ENCODE results near the gene TEX52.
A peak's percentile ranks its signal among the peaks of the same experiment; 100 is the strongest.

The TEX52 gene

DNA sequence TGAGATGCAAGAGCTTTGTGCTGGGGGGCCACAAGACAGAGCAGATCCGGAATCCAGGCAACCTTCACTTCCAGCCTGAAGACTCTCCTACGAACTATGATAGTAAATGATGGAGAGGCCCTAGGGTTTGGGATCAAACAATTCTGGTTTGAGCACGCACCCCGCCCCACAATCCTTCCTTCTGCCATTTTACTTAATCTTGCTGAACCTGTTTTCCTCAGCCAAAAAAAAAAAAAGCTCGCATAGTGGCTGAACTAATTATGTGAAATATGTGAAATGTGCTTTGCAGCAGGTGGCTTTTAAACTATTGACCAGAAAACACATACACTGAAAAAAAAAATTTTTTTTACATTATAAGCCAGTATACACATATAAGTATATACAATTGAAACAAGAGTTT is 45.0 kb downstream of the TEX52 start:
- TF ChIP-seq, protein P1, sequence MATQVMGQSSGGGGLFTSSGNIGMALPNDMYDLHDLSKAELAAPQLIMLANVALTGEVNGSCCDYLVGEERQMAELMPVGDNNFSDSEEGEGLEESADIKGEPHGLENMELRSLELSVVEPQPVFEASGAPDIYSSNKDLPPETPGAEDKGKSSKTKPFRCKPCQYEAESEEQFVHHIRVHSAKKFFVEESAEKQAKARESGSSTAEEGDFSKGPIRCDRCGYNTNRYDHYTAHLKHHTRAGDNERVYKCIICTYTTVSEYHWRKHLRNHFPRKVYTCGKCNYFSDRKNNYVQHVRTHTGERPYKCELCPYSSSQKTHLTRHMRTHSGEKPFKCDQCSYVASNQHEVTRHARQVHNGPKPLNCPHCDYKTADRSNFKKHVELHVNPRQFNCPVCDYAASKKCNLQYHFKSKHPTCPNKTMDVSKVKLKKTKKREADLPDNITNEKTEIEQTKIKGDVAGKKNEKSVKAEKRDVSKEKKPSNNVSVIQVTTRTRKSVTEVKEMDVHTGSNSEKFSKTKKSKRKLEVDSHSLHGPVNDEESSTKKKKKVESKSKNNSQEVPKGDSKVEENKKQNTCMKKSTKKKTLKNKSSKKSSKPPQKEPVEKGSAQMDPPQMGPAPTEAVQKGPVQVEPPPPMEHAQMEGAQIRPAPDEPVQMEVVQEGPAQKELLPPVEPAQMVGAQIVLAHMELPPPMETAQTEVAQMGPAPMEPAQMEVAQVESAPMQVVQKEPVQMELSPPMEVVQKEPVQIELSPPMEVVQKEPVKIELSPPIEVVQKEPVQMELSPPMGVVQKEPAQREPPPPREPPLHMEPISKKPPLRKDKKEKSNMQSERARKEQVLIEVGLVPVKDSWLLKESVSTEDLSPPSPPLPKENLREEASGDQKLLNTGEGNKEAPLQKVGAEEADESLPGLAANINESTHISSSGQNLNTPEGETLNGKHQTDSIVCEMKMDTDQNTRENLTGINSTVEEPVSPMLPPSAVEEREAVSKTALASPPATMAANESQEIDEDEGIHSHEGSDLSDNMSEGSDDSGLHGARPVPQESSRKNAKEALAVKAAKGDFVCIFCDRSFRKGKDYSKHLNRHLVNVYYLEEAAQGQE (IDR thresholded peaks at IDR 0.05; ENCODE audit: low read depth): no peak
- TF ChIP-seq NFIC (IDR thresholded peaks at IDR 0.05): no peak
- no peak for TF ChIP-seq ZBTB7A (IDR thresholded peaks at IDR 0.05; ENCODE audit: low read depth)
- no peak for TF ChIP-seq TEAD4 (IDR thresholded peaks at IDR 0.05)
- no peak for TF ChIP-seq CEBPB (IDR thresholded peaks at IDR 0.05)
- no peak for TF ChIP-seq CREB1 (IDR thresholded peaks at IDR 0.05; ENCODE audit: low read depth)
- TF ChIP-seq, protein P2, sequence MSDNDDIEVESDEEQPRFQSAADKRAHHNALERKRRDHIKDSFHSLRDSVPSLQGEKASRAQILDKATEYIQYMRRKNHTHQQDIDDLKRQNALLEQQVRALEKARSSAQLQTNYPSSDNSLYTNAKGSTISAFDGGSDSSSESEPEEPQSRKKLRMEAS (IDR thresholded peaks at IDR 0.05): no peak

DNA sequence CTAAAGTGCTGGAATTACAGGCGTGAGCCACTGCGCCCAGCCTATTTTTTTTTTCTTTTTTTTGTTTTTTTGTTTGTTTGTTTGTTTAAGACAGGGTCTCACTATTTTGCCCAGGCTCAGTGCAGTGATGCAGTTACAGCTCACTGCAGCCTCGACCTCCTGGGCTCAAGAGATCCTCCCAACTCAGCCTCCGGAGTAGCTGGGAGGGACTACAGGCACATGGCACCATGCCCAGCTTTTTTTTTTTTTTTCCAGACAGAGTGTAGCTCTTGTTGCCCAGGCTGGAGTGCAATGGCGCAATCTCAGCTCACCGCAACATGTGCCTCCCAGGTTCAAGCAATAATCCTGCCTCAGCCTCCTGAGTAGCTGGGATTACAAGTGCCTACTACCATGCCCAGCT is 50.1 kb downstream of the TEX52 start:
- TF ChIP-seq NFIC (IDR thresholded peaks at IDR 0.05) (0 out of 2 replicates have a peak, but pooled peaks have one; percentile 13), ZBTB7A (IDR thresholded peaks at IDR 0.05; ENCODE audit: low read depth) (no peak), EP300 (IDR thresholded peaks at IDR 0.05; ENCODE audit: borderline replicate concordance) (no peak), CEBPB (IDR thresholded peaks at IDR 0.05) (no peak), TAF1 (IDR thresholded peaks at IDR 0.05; ENCODE audit: low read depth) (no peak)
- TF ChIP-seq, protein P2 (IDR thresholded peaks at IDR 0.05): no peak

DNA sequence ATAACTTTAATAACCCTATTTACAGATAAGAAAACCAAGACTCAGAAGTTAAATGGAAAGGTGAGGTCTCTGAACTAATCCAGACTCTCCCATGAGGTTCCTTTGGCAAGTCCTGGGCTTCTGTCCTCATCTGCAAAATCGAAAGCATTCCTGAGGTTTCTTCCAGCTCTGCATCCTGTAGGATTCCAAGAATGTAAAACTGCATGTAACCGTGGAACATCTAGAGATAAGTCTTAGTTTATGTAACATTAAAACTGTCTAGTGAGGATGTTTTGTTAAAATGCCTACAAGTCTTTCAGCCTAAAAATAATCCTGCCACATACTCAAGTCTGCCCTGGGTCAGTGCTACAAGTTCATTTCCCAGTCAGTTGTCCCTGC is 51.7 kb downstream of the TEX52 start:
- TF ChIP-seq YY1 (IDR thresholded peaks at IDR 0.05; ENCODE audit: low read depth) (no peak), EGR1 (IDR thresholded peaks at IDR 0.05) (no peak), TAF1 (IDR thresholded peaks at IDR 0.05; ENCODE audit: low read depth) (no peak), NFIC (IDR thresholded peaks at IDR 0.05) (no peak), CREB1 (IDR thresholded peaks at IDR 0.05; ENCODE audit: low read depth) (no peak), RAD21 (IDR thresholded peaks at IDR 0.05; ENCODE audit: low read depth) (no peak), TEAD4 (IDR thresholded peaks at IDR 0.05) (no peak)
- TF ChIP-seq, protein P2 (IDR thresholded peaks at IDR 0.05): no peak

DNA sequence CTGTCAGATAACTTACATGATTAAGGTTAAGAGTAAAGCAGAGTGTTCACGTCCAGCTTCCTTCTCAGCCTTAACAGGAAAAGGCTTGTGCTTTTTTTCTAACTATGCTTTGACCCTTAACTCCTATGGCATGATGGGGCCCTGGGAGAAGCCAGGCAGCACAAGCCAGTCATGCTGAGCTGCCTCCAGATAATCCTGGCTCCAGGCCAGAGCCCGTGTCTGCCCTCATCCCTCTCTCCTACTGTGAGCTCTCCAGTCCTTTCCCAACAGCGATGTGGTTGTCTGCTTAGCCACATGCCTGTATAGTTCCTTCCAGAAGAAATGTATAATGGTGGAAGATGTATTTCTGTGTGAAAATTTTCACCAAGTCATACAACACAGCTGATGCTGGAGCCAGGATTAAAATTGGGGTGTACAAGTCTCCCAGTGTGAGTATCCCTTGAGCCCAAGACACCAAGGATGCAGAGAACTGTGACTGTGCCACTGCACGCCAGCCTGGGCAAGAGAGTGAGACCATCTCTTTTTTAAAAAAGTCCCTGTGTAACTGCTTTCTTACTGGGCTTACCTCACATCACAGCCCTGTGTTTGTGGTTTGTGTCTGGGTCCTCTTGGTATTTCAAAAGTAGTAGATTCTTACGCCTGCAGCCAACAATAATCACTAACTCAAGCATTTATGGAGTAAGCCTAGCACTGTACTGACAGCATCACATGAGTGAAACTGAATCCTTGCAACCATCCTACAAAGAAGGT is 52.3 kb downstream of the TEX52 start:
- no peak for TF ChIP-seq EGR1 (IDR thresholded peaks at IDR 0.05)
- TF ChIP-seq TEAD4 (IDR thresholded peaks at IDR 0.05): no peak
- TF ChIP-seq NFIC (IDR thresholded peaks at IDR 0.05): peak; percentile 68

DNA sequence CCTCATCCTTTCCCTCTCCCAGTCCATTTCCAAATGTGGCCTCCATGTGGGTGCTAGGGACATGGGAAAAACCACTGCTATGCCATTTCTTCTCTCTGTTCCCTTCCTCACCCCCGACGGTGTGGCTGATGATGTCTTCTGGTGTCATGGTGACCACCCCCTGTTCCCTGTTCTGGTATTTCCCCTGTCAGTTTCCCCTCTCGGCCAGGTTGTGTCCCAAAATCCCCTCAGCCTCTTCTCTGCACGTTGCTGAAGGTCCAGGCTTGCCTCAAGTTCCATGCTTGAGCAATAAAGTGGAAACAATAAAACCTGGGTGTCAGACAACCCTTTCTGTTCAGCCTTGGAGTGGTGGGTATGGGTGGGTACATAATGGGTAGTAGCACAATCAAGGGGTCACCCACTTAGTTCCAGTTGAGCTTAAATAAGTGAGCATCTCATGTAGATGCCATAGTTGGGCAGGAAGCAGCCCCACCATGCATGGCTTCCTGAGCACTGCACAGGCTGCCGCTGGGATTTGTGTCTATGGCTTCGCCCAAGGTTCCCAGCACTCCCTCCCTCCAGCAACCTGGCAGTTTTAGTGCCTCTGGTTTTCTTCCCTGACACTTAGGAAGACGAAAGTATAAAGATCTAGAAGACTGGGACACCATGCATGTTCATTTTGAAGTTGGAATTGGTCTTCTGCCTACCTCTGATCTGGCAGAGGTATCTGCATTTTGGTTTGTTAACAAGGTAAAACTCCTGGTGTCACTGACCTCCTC is 53.0 kb downstream of the TEX52 start:
- no peak for TF ChIP-seq EGR1 (IDR thresholded peaks at IDR 0.05)
- TF ChIP-seq, protein P2 (IDR thresholded peaks at IDR 0.05): no peak
- TF ChIP-seq TEAD4 (IDR thresholded peaks at IDR 0.05): no peak
- TF ChIP-seq, protein P3, sequence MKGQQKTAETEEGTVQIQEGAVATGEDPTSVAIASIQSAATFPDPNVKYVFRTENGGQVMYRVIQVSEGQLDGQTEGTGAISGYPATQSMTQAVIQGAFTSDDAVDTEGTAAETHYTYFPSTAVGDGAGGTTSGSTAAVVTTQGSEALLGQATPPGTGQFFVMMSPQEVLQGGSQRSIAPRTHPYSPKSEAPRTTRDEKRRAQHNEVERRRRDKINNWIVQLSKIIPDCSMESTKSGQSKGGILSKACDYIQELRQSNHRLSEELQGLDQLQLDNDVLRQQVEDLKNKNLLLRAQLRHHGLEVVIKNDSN (IDR thresholded peaks at IDR 0.05): no peak
- no peak for TF ChIP-seq NFIC (IDR thresholded peaks at IDR 0.05)
- TF ChIP-seq ZBTB7A (IDR thresholded peaks at IDR 0.05; ENCODE audit: low read depth): no peak
- no peak for TF ChIP-seq CREB1 (IDR thresholded peaks at IDR 0.05; ENCODE audit: low read depth)
- TF ChIP-seq EP300 (IDR thresholded peaks at IDR 0.05; ENCODE audit: borderline replicate concordance): no peak
- TF ChIP-seq FOXM1 (IDR thresholded peaks at IDR 0.05; ENCODE audit: borderline replicate concordance, low read depth): no peak
- no peak for TF ChIP-seq RAD21 (IDR thresholded peaks at IDR 0.05; ENCODE audit: low read depth)
- TF ChIP-seq YY1 (IDR thresholded peaks at IDR 0.05; ENCODE audit: low read depth): no peak
- TF ChIP-seq, protein P1 (IDR thresholded peaks at IDR 0.05; ENCODE audit: low read depth): no peak
- TF ChIP-seq TAF1 (IDR thresholded peaks at IDR 0.05; ENCODE audit: low read depth): no peak
- TF ChIP-seq CEBPB (IDR thresholded peaks at IDR 0.05): no peak
- no peak for TF ChIP-seq TCF12 (IDR thresholded peaks at IDR 0.05; ENCODE audit: low read depth)

Measured in Ishikawa (cell line).